GM19025 (cell line): ENCODE data around the gene CTU1.
"Not testable (repeated sequence)": the region's sequence is repeated elsewhere in the genome, so short reads cannot be mapped to it uniquely, and the experiment has no call there.

Source experiments
- ATAC-seq: cut with Tn5 transposase; IDR thresholded peaks from one replicate; pipeline ENCODE4 v1.9.1; 2021; ENCODE audit warnings: mild to moderate bottlenecking, low read depth, moderate library complexity; ENCODE audit not compliant: unreplicated experiment

Gene CTU1

DNA sequence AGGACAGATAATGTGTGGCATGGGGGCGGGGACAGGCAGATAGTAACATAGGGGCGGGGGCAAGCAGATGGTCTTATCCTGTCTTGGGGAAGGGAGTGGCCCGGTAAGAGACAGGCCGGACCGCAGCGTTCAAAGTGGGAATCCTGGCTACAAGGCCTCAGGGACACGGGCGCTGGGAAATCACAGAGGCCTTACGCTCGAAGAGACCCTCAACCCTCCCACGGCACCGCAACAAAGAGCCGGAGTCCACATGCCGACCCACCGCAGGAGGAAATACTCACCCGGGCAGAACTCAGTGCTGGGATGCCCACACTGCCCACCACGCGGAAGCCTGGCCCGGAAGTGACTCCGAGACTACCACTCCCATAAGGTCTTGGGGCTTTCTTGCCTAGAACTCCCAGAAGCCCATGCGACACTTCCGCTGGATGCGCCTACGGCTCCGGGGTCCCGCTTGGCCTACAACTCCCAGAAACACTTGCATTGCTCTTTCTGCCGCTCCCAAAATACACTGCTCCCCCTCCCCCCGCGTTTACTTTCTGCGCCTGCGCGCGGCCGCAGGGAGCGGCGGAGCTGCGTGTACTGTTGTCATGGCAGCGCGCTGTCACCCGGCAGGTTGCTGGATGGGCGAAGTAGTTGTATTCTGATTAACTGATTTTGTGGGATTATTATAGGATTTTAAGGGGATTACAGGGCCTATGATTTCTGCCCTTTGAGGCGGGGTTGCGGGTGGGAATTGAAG lies at the start of gene CTU1:
Gene CTU1, minus strand, starts transcription at position 344 of the 739 bp plus-strand sequence. CDS start 3,840 bp downstream, outside the sequence.
- ATAC-seq, result peak; percentile 95

GRCh38 chr19:51157265-51157664 lies 49.1 kb upstream of the CTU1 start:
- ATAC-seq, result no peak

DNA sequence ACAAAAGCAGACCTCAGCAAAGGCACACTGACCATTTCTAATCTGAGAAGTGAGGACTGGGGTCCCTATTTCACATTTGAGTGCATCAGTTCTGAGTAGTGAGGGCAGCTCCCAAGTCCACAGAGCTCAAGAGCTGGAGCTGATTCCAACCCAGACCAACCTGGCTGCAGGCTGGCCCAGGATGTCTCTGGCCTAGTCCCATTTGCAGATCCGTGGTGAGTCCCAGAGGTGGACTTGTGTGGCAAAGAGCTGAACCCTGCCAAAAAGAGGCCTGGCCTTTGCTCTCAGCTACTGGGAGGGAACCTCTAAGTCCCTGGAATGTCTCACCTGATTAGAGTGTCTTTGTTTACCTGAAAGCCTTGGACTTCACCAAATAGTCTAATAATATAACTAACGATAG lies 48.5 kb upstream of the CTU1 start:
- ATAC-seq, result no peak

DNA sequence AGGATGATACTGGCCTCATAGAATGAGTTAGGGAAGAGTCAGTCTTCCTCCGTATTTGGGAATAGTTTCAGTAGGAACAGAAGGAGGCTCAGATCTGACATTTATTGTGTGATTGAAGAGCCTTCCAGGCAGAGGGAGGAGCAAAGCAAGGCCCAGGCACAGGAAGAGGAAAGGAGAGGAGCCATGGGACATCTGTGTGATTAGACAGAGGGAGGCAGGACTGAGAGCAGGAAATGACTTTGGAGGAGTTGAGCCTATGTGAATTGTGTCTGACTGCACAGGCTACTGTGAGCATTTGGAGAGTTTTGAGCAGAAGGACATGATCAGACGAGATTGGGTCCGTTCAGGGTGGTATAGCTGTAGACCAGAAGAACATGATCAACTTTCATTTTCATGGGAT lies 42.4 kb upstream of the CTU1 start:
- no peak for ATAC-seq

- no peak for ATAC-seq
These were observed 40.4 kb upstream of the CTU1 start for GRCh38 chr19:51148580-51148979.

DNA sequence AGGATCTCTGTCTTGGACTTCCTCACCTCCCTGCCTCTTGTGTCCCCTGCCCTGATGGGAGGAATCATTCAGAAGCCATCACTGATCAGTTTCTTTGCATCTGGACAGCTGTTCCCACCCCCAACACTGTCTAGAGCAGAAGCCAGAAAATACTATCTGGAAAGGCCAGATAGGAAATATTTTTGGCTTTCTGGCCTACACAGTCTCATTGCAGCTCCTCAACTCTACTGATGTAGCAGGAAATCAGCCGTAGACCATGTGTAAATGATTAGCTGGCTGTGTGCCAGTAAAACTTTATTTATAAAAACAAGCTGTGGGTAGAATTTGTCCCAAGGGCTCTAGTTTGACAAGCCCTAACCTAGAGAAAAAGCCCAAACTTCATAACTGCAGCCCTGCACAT lies 39.5 kb upstream of the CTU1 start:
- no peak for ATAC-seq

GRCh38 chr19:51146751-51147150 lies 38.5 kb upstream of the CTU1 start:
- no peak for ATAC-seq

- ATAC-seq, result no peak
These were observed 37.8 kb upstream of the CTU1 start for GRCh38 chr19:51145916-51146493.

GRCh38 chr19:51144482-51145045 lies 36.4 kb upstream of the CTU1 start:
- ATAC-seq, result no peak

DNA sequence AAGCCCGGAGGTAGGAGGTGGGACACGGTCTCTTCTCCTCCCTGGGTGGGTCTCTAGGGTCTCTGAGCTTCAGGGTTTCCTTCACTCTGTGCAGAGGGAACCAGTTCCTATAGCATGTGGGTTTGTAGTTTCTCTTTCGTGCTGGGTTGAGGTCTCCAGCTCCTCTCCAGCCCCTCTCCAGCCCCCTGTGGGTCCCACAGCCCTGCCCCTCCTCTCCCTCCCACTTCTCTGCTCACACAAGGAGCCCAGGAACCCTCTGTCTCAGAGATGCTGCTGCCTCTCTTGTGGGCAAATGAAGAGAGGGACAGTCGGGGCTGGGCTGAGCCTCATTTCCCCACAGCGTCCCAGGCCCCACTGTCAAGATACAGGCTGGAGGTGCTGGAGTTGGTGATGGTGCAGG lies 35.3 kb upstream of the CTU1 start:
- no peak for ATAC-seq

DNA sequence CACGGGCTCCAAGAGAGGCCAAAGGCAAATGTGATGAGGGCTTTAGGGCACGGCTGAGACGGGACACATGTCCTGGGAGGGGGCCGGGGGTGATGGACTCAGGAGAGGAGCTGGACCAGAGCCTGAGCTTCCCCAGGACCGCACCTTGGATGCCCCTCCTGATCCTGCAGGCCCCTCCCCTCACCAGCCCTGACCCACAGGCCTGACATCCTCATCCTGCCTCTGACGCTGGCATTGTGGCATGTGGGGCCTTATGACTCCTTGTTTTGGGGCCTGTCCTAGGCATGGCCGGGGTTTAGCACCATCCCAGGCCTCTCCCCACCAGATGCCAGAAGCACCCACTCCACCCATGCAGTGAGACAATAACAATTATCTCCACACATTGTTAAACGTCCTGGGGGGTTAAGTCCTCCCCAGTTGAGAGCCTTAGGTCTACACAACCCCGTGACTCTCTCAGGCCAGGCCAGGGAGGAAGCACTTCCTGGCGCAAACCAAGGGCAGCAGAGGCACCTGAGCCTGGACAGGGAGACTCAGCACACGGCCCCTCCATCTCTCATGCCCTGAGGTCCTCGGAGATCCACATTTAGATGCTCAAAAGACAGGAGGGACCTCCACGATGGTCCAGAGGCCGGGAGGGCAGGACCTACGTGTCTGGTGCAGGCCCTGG lies 34.7 kb upstream of the CTU1 start:
- not testable (repeated sequence) for ATAC-seq

DNA sequence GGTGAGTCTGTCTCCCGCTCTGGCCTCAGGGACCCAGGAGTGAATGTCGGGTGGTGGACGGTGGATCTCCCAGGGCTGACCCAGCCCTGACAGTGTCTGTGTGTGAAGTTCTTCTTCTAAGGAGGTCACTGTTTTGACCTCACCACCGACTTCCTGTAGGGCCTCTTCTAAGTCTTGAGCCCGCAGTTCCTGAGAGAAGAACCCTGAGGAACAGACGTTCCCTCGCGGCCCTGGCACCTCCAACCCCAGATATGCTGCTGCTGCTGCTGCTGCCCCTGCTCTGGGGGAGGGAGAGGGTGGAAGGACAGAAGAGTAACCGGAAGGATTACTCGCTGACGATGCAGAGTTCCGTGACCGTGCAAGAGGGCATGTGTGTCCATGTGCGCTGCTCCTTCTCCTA lies 33.9 kb upstream of the CTU1 start, which contains the start of gene SIGLEC7:
Gene SIGLEC7, plus strand, starts transcription at position 183 of the 400 bp plus-strand sequence. Its CDS starts 69 bp downstream, at position 252.
- no peak for ATAC-seq

GRCh38 chr19:51141181-51141580 lies 33.0 kb upstream of the CTU1 start:
- ATAC-seq, result no peak

- no peak for ATAC-seq
These were observed 32.2 kb upstream of the CTU1 start for GRCh38 chr19:51140441-51140840.

DNA sequence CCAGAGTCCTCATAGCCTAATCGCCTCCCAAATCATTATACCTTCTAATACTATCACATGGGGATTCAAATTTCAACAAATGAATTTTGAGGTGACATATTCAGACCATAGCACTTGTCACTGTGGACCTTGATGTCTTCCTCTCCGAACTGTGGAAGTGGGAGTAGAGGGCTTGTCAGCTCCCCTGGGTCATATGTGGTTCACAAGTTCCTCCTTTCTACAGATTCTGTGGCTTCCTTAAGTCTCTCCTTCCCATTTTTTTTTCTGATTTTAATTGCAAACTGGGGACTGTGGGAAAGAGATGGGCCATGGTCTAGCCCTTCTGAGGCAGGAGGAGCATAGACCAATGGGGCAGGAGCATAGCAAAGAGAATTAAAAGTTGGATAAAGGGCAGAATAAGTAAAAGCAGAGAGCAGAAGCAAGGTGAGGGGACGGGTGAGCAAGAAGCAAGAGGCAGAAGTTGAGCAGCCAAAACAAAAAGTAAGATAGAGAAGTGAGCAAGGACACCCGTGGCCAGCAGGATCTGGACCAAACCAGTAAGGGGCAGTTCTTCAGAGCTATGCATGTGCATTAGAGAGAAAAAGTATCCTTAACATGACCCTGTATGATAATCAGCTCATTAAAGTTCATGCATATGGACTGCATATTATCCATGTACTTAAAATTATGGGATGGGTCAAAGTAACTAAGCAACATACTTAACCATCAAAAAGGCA lies 31.2 kb upstream of the CTU1 start:
- ATAC-seq, result no peak

DNA sequence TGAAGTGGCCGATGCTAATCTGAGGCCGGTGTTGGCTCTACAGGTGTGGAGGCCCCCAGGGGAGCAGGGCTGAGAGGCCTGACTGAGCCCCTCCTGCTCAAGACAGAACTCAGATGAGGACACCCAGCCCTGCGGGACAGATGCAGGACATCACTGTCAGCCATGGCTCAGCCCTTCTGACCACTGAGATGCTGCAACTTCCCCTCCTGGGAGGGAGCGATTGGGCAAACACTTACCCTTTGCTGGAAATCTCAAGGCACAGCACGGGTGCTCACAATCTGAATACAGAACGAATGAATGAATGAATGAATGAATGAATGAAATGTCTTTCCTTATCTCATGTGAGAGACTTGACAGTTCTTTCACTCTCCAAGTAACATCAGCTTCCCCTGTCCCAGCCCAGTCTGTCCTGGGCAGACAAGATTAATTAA lies 30.4 kb upstream of the CTU1 start:
- no peak for ATAC-seq

DNA sequence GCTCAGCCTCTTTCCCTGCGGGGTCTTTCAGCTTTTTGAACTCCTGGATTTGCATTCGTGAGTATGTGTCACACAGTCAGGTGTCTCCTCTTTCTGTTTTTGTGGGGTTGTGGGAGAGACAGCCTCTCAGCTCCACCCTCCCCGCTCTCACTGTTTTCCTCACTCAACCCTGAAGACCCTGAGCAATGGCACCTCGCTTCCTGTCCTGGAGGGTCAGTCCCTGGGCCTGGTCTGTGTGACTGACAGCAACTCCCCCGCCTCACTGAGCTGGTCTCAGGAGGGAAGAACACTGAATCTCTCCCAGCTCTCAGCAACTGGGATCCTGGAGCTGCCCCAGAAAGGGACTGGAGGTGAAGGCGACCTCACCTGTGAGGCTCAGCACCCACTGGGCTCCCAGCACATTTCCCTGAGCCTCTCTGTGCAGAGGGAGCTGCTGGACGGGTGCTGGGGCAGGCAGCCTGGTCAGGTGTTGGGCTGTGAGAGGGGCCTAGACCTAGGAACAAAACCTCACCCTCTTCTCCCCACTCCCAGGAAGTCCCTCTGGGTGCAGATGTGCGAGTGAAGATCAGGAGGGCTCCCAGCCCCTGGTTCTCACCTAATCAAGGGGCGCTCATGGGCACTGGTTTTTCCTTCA lies 29.7 kb upstream of the CTU1 start:
- ATAC-seq, result no peak

DNA sequence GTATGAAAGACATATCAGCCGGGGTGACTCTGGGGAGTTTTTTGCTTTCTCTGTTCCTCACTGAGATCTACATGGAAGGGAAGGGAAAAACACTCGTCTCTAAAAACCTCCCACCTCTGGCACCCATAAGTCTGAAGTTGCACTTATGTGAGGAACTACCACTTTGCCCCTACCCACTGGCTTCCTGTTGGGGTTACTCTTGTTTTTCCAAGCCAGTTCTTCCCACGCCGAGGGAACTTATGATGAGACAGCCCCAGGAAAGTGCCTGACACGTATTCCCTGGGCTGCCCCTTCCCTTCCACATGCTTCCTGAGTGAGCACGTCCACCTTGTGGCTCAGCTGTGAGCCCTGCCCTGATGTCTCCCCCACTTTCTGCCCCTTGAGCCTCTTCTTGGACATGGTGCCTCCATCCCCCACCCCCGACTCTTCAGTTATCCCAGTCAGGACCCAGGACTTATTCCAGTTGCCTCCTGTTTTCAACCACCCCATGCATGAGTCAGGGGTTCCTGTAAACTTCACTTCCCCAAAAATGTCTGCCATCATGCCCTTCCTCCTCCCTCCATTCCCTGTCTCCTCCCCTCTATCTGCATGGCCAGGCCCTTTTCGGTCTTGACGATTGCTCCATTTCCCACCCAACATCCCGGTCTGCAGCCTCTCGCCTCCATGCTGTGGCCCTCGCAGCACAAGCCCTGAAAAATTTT lies 28.8 kb upstream of the CTU1 start:
- ATAC-seq, result no peak

GRCh38 chr19:51135986-51136762 lies 28.0 kb upstream of the CTU1 start:
- no peak for ATAC-seq
